Measurements from ENCODE around the gene NKX2-2. TPM values are rescaled to one million over a fixed set of nuclear protein-coding genes. Genes with fewer than 3 reads are reported as not detected.

NKX2-2 gene
- total RNA-seq, 1 experiment from 2014 or later, result not detected

DNA sequence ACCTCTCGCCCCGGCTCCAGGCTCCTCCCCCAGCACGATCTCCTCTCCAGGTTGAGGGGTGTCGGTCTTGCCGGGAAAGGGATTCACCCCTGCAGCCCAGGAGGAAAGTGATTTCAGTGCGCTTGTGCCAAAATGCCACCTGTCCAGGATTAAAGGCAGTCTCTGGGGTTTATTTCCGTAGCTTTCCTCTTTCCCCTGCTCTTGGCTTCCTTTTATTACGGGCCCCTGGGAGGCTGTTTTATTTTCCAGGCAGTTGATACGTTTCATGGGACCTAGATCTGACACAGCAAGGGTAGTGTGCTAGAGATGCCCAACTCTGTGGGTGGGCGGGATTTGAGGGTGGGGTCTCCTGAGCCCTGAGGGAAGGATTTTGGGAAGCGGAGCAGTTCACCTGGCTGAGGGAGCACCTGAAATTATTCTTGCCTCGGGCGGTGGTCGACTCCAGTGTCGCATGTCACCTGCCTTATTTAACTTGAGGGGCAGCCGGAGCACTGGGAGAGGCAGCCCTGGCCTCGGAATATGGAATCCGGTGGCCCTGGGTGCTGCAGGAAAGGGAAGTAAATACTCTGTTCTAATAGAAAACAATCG, 9.5 kb upstream of the NKX2-2 start:
- no peak for TF ChIP-seq SOX15 (CRISPR knock-in tag; IDR thresholded peaks at IDR 0.05)
- no peak for TF ChIP-seq NR1H2 (CRISPR knock-in tag; IDR thresholded peaks at IDR 0.05)
- TF ChIP-seq ESRRA (CRISPR knock-in tag; IDR thresholded peaks at IDR 0.05; ENCODE audit: borderline replicate concordance), result no peak
- no peak for TF ChIP-seq MLX (CRISPR knock-in tag; IDR thresholded peaks at IDR 0.05)
- no peak for TF ChIP-seq MAX (CRISPR knock-in tag; IDR thresholded peaks at IDR 0.05)
- TF ChIP-seq PRRX2 (CRISPR knock-in tag; IDR thresholded peaks at IDR 0.05), result no peak
- TF ChIP-seq MXD4 (CRISPR knock-in tag; IDR thresholded peaks at IDR 0.05; ENCODE audit: borderline replicate concordance), result no peak
- TF ChIP-seq NFE2L1 (CRISPR knock-in tag; IDR thresholded peaks at IDR 0.05), result no peak
- TF ChIP-seq ETV6 (CRISPR knock-in tag; IDR thresholded peaks at IDR 0.05), result no peak
- TF ChIP-seq, protein P1, sequence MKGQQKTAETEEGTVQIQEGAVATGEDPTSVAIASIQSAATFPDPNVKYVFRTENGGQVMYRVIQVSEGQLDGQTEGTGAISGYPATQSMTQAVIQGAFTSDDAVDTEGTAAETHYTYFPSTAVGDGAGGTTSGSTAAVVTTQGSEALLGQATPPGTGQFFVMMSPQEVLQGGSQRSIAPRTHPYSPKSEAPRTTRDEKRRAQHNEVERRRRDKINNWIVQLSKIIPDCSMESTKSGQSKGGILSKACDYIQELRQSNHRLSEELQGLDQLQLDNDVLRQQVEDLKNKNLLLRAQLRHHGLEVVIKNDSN (CRISPR knock-in tag; IDR thresholded peaks at IDR 0.05), result no peak
- TF ChIP-seq ZNF121 (CRISPR knock-in tag; IDR thresholded peaks at IDR 0.05), result no peak
- no peak for TF ChIP-seq RORB (CRISPR knock-in tag; IDR thresholded peaks at IDR 0.05)
- no peak for TF ChIP-seq TEAD4 (CRISPR knock-in tag; IDR thresholded peaks at IDR 0.05)
- Mint-ChIP-seq H3K4me1 (peaks cover 47% of the 10 kb centered on the region), H3K27me3 (ENCODE audit: low read depth) (peaks cover 96% of the 10 kb centered on the region), H3K4me3 (peak overlapping the region; percentile 71), H3K9me3 (no peaks in the 10 kb centered on the region), H3K36me3 (no peaks in the 10 kb centered on the region), H3K27ac (no peak overlapping the region)
- ATAC-seq (no peak), DNase-seq (ENCODE audit: low spot score) (peak; percentile 26)
- ChIA-PET CTCF (interaction anchor here (1.3 to 6.2 kb wide), 6 partner anchors 10 to 685 kb away, joined by 4 to 88 read pairs (median 11); partner anchors contain the start of gene NKX2-2), POLR2A (no interaction called here)

DNA sequence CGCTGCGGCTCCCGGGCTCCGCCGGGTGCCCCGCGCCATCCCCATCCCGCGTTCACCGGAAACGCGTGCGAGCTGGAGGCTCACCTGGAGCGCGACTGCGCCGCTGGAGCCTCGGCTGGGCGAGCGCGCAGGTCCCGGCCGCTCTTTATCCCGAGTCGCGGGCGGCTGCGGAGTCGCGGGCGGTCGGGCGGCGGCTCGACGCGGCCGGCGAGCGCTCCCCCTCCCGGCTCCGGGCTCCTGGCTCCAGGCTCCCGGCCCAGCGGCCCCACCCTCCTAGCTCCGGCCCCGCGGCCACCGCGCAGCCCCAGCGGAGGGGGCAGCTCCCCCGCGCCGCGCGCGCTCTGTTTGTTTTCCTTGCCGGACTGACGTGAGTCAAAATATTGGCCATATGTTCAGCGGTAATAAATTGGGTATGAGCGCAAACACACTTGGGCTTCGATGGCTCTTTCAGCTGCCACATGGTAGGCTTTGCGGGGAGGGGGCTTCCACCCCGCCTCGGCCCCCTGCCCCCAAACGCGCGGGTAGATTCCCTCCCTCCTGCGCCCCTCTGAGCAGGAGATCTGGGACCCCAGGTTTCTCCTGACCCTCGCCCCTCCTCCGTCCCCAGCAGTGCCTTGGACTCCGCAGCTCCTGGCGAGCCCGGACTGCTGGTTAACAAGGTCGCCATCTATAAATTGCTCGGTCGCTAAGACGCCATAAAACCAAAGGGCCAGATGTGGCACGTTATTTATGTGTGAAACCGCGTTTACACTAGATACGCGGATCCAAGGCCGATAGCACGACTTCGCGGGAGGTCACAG, 8.8 kb upstream of the NKX2-2 start:
- Mint-ChIP-seq H3K4me1 (peaks cover 54% of the 10 kb centered on the region), H3K36me3 (no peaks in the 10 kb centered on the region), H3K27ac (no peak overlapping the region), H3K27me3 (ENCODE audit: low read depth) (peaks cover 96% of the 10 kb centered on the region), H3K9me3 (no peaks in the 10 kb centered on the region), H3K4me3 (peak overlapping the region; percentile 71)
- POLR2A ChIA-PET, result no interaction called here
- DNase-seq (ENCODE audit: low spot score), result peak; percentile 42
- peak; percentile 4; the same call in 1 of the 2 replicates for ATAC-seq
- CTCF ChIA-PET, result interaction anchor here (1.0 to 6.2 kb wide), 11 partner anchors 9 to 685 kb away, joined by 3 to 88 read pairs (median 7); partner anchors contain the start of gene NKX2-2
- TF ChIP-seq NR2C2 (CRISPR knock-in tag; IDR thresholded peaks at IDR 0.05), result no peak
- no peak for TF ChIP-seq TCF7 (CRISPR knock-in tag; IDR thresholded peaks at IDR 0.05; ENCODE audit: low read depth)
- no peak for TF ChIP-seq ZNF232 (CRISPR knock-in tag; IDR thresholded peaks at IDR 0.05)
- TF ChIP-seq, protein P2, sequence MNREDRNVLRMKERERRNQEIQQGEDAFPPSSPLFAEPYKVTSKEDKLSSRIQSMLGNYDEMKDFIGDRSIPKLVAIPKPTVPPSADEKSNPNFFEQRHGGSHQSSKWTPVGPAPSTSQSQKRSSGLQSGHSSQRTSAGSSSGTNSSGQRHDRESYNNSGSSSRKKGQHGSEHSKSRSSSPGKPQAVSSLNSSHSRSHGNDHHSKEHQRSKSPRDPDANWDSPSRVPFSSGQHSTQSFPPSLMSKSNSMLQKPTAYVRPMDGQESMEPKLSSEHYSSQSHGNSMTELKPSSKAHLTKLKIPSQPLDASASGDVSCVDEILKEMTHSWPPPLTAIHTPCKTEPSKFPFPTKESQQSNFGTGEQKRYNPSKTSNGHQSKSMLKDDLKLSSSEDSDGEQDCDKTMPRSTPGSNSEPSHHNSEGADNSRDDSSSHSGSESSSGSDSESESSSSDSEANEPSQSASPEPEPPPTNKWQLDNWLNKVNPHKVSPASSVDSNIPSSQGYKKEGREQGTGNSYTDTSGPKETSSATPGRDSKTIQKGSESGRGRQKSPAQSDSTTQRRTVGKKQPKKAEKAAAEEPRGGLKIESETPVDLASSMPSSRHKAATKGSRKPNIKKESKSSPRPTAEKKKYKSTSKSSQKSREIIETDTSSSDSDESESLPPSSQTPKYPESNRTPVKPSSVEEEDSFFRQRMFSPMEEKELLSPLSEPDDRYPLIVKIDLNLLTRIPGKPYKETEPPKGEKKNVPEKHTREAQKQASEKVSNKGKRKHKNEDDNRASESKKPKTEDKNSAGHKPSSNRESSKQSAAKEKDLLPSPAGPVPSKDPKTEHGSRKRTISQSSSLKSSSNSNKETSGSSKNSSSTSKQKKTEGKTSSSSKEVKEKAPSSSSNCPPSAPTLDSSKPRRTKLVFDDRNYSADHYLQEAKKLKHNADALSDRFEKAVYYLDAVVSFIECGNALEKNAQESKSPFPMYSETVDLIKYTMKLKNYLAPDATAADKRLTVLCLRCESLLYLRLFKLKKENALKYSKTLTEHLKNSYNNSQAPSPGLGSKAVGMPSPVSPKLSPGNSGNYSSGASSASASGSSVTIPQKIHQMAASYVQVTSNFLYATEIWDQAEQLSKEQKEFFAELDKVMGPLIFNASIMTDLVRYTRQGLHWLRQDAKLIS (CRISPR knock-in tag; IDR thresholded peaks at IDR 0.05; ENCODE audit: borderline replicate concordance), result no peak
- no peak for TF ChIP-seq HMGXB4 (CRISPR knock-in tag; IDR thresholded peaks at IDR 0.05)
- no peak for TF ChIP-seq IRF2 (CRISPR knock-in tag; IDR thresholded peaks at IDR 0.05; ENCODE audit: borderline replicate concordance, low read depth)
- TF ChIP-seq ZNF121 (CRISPR knock-in tag; IDR thresholded peaks at IDR 0.05), result no peak
- TF ChIP-seq ZNF263 (CRISPR knock-in tag; IDR thresholded peaks at IDR 0.05; ENCODE audit: low read depth), result no peak
- TF ChIP-seq, protein P3, sequence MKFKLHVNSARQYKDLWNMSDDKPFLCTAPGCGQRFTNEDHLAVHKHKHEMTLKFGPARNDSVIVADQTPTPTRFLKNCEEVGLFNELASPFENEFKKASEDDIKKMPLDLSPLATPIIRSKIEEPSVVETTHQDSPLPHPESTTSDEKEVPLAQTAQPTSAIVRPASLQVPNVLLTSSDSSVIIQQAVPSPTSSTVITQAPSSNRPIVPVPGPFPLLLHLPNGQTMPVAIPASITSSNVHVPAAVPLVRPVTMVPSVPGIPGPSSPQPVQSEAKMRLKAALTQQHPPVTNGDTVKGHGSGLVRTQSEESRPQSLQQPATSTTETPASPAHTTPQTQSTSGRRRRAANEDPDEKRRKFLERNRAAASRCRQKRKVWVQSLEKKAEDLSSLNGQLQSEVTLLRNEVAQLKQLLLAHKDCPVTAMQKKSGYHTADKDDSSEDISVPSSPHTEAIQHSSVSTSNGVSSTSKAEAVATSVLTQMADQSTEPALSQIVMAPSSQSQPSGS (CRISPR knock-in tag; IDR thresholded peaks at IDR 0.05; ENCODE audit: borderline replicate concordance, low read depth), result no peak
- TF ChIP-seq ZNF416 (CRISPR knock-in tag; IDR thresholded peaks at IDR 0.05), result no peak
- TF ChIP-seq, protein P4, sequence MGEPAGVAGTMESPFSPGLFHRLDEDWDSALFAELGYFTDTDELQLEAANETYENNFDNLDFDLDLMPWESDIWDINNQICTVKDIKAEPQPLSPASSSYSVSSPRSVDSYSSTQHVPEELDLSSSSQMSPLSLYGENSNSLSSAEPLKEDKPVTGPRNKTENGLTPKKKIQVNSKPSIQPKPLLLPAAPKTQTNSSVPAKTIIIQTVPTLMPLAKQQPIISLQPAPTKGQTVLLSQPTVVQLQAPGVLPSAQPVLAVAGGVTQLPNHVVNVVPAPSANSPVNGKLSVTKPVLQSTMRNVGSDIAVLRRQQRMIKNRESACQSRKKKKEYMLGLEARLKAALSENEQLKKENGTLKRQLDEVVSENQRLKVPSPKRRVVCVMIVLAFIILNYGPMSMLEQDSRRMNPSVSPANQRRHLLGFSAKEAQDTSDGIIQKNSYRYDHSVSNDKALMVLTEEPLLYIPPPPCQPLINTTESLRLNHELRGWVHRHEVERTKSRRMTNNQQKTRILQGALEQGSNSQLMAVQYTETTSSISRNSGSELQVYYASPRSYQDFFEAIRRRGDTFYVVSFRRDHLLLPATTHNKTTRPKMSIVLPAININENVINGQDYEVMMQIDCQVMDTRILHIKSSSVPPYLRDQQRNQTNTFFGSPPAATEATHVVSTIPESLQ (CRISPR knock-in tag; IDR thresholded peaks at IDR 0.05), result no peak
- TF ChIP-seq CREM (CRISPR knock-in tag; IDR thresholded peaks at IDR 0.05), result no peak

Measured in WTC11 (cell line).